ENCODE results near the gene HBM. TPM values are rescaled to one million over a fixed set of nuclear protein-coding genes. Genes with fewer than 3 reads are reported as not detected.

HBM gene
- total RNA-seq, 4 donors from 2014 or later: not detected

- peak in 1 of 2 donors; percentile 80 for DNase-seq (ENCODE audit: low spot score in 2 of 2)
- peak overlapping the region; percentile 31 for H3K4me3 ChIP-seq
- no peaks in the 10 kb centered on the region for H3K36me3 ChIP-seq
- H3K4me1 ChIP-seq: peaks cover 26% of the 10 kb centered on the region
- TF ChIP-seq POLR2A (IDR thresholded peaks at IDR 0.05) (no peak), POLR2AphosphoS5 (IDR thresholded peaks at IDR 0.05) (no peak), EP300 (IDR thresholded peaks at IDR 0.05) (no peak), CTCF (IDR thresholded peaks at IDR 0.05) (no peak)
- peaks cover 48% of the 10 kb centered on the region for H3K27me3 ChIP-seq
- no peak overlapping the region for H3K27ac ChIP-seq
- H3K9me3 ChIP-seq: no peaks in the 10 kb centered on the region
- WGBS: no CpG with 5 or more reads among the region's 89 CpGs
Measured at GRCh38 chr16:180681-181564, 15.1 kb downstream of the HBM start.

GRCh38 chr16:181565-182021 lies 15.8 kb downstream of the HBM start:
- Histone ChIP-seq H3K4me3 (peak overlapping the region; percentile 31), H3K9me3 (no peaks in the 10 kb centered on the region), H3K27me3 (peaks cover 45% of the 10 kb centered on the region), H3K36me3 (no peaks in the 10 kb centered on the region), H3K4me1 (peaks cover 24% of the 10 kb centered on the region), H3K27ac (no peak overlapping the region)
- 24% methylated on average over 5 of the region's 22 CpGs for WGBS
- DNase-seq (ENCODE audit: low spot score in 2 of 2): peak in 1 of 2 donors; percentile 87
- TF ChIP-seq CTCF (IDR thresholded peaks at IDR 0.05) (peak; percentile 93 to 98), POLR2A (IDR thresholded peaks at IDR 0.05) (no peak), POLR2AphosphoS5 (IDR thresholded peaks at IDR 0.05) (no peak), EP300 (IDR thresholded peaks at IDR 0.05) (no peak)

- H3K27ac ChIP-seq: no peak overlapping the region
- peaks cover 35% of the 10 kb centered on the region for H3K27me3 ChIP-seq
- H3K9me3 ChIP-seq: no peaks in the 10 kb centered on the region
- peaks cover 10% of the 10 kb centered on the region for H3K36me3 ChIP-seq
- WGBS: 74% methylated on average over 7 of the region's 7 CpGs
- TF ChIP-seq CTCF (IDR thresholded peaks at IDR 0.05) (no peak), POLR2AphosphoS5 (IDR thresholded peaks at IDR 0.05) (no peak), EP300 (IDR thresholded peaks at IDR 0.05) (no peak), POLR2A (IDR thresholded peaks at IDR 0.05) (no peak)
- DNase-seq (ENCODE audit: low spot score in 2 of 2): no peak
- H3K4me3 ChIP-seq: no peak overlapping the region
- H3K4me1 ChIP-seq: peaks cover 17% of the 10 kb centered on the region
Measured at GRCh38 chr16:183005-183404, 17.2 kb downstream of the HBM start.

- no peak for TF ChIP-seq POLR2A (IDR thresholded peaks at IDR 0.05)
- peaks cover 15% of the 10 kb centered on the region for H3K4me1 ChIP-seq
- 76% methylated on average over 13 of the region's 13 CpGs for WGBS
- no peak overlapping the region for H3K4me3 ChIP-seq
- DNase-seq (ENCODE audit: low spot score in 2 of 2): no peak
- no peak overlapping the region for H3K27ac ChIP-seq
- H3K9me3 ChIP-seq: no peaks in the 10 kb centered on the region
- H3K36me3 ChIP-seq: peaks cover 29% of the 10 kb centered on the region
- peaks cover 12% of the 10 kb centered on the region for H3K27me3 ChIP-seq
Measured at GRCh38 chr16:185213-185612, 19.4 kb downstream of the HBM start.

GRCh38 chr16:185691-186090 lies 19.9 kb downstream of the HBM start:
- Histone ChIP-seq H3K27me3 (peaks cover 8% of the 10 kb centered on the region), H3K4me3 (no peak overlapping the region), H3K4me1 (peaks cover 10% of the 10 kb centered on the region), H3K27ac (no peak overlapping the region), H3K36me3 (peaks cover 34% of the 10 kb centered on the region), H3K9me3 (no peaks in the 10 kb centered on the region)
- TF ChIP-seq POLR2AphosphoS5 (IDR thresholded peaks at IDR 0.05): no peak
- TF ChIP-seq EP300 (IDR thresholded peaks at IDR 0.05): no peak
- no peak for TF ChIP-seq POLR2A (IDR thresholded peaks at IDR 0.05)
- TF ChIP-seq CTCF (IDR thresholded peaks at IDR 0.05): no peak
- DNase-seq (ENCODE audit: low spot score in 2 of 2): no peak
- 61% methylated on average over 10 of the region's 11 CpGs for WGBS
